H1 (cell line): ENCODE results near the gene PTPN1. TPM values are rescaled to one million over a fixed set of nuclear protein-coding genes. Genes with fewer than 3 reads are reported as not detected.

Source experiments
- CTCF ChIA-PET: fragments of 300-600 bp; sonication (Branson Sonifier 250); formaldehyde crosslinking; loops from one replicate; lab custom pipeline; 2021; ENCODE audit not compliant: partially characterized antibody; lab: Charles Lee
- POLR2A ChIA-PET: fragments of 300-600 bp; sonication (Branson Sonifier 250); formaldehyde crosslinking; loops from one replicate; lab custom pipeline; 2021; ENCODE audit warnings: inconsistent platforms; ENCODE audit not compliant: partially characterized antibody; lab: Charles Lee
- DNase-seq, 2 experiments: peaks; one replicate each; pipeline versions ENCODE4 v3.0.0 to v3.0.0-alpha.2; 2010 to 2022; ENCODE audit warnings: low spot score in 2 of 2, low read depth in 1 of 2, mixed read lengths in 1 of 2
- FAIRE-seq: peaks from 2 replicates; lab custom pipeline; 2011; peaks lifted over from hg19 to GRCh38; lab: Jason Lieb, UNC
- H2AFZ ChIP-seq: 2 replicates; pipeline ENCODE4 v1.8.1; 2012; ENCODE audit warnings: low read length, inconsistent platforms
- H2AK5ac ChIP-seq: 2 replicates; pipeline ENCODE4 v1.6.1; 2013; ENCODE audit warnings: low read depth, low read length
- H2BK120ac ChIP-seq: replicated peaks from 2 replicates; pipeline ENCODE3; 2013; ENCODE audit warnings: low read depth, low read length, inconsistent platforms
- H2BK12ac ChIP-seq: 2 replicates; pipeline ENCODE4 v1.6.1; 2013; ENCODE audit warnings: low read depth, low read length
- H2BK15ac ChIP-seq: 2 replicates; pipeline ENCODE4 v1.6.1; 2013; ENCODE audit warnings: low read length
- H2BK20ac ChIP-seq: 2 replicates; pipeline ENCODE4 v1.6.1; 2013; ENCODE audit warnings: low read length
- H2BK5ac ChIP-seq: 2 replicates; pipeline ENCODE4 v1.6.1; 2013; ENCODE audit warnings: low read depth, low read length
- H3K14ac ChIP-seq: 2 replicates; pipeline ENCODE4 v1.6.1; 2013; ENCODE audit warnings: inconsistent platforms; ENCODE audit not compliant: insufficient read length
- H3K18ac ChIP-seq: 2 replicates; pipeline ENCODE4 v1.6.1; 2013; ENCODE audit warnings: low read length; ENCODE audit errors: extremely low read depth
- H3K23ac ChIP-seq: 2 replicates; pipeline ENCODE4 v1.6.1; 2013; ENCODE audit warnings: inconsistent platforms; ENCODE audit not compliant: insufficient read length
- H3K23me2 ChIP-seq: 2 replicates; pipeline ENCODE4 v1.6.1; 2013; ENCODE audit warnings: low read depth, low read length
- H3K27ac ChIP-seq: 2 replicates; pipeline ENCODE4 v1.6.1; 2011; ENCODE audit warnings: low read depth, low read length, inconsistent platforms
- H3K27me3 ChIP-seq, 4 experiments: replicated peaks in 1 of 4; 1 replicate in 1 of 4; 2 replicates in 3 of 4; pipeline versions ENCODE4 v1.6.1 to v1.8.1; 2011 to 2013; ENCODE audit warnings: low read length in 3 of 4, mild to moderate bottlenecking in 3 of 4, inconsistent platforms in 2 of 4, mixed read lengths in 2 of 4, moderate library complexity in 1 of 4; ENCODE audit not compliant: control insufficient read depth in 3 of 4, insufficient read depth in 3 of 4; ENCODE audit errors: extremely low read depth in 1 of 4
- H3K36me3 ChIP-seq, 4 experiments: 2 replicates each; pipeline versions ENCODE4 v1.6.1 to v1.8.1; 2011 to 2013; ENCODE audit warnings: mild to moderate bottlenecking in 4 of 4, low read length in 3 of 4, moderate library complexity in 2 of 4, control low read depth in 1 of 4, inconsistent platforms in 1 of 4; ENCODE audit not compliant: insufficient read depth in 4 of 4, control insufficient read depth in 2 of 4
- H3K4ac ChIP-seq: replicated peaks from 2 replicates; pipeline ENCODE3; 2013; ENCODE audit warnings: low read length, low read depth, mixed read lengths, inconsistent platforms; ENCODE audit not compliant: insufficient read length
- H3K4me1 ChIP-seq, 4 experiments: replicated peaks in 1 of 4; 1 replicate in 1 of 4; 2 replicates in 3 of 4; pipeline versions ENCODE4 v1.6.1 to v1.8.1; 2011 to 2013; ENCODE audit warnings: low read length in 3 of 4, inconsistent platforms in 2 of 4, mixed read lengths in 1 of 4; ENCODE audit not compliant: insufficient read depth in 4 of 4, control insufficient read depth in 3 of 4
- H3K4me2 ChIP-seq, 2 experiments: 2 replicates each; pipeline versions ENCODE4 v1.6.1 to v1.8.1; 2011 to 2013; ENCODE audit warnings: low read depth in 2 of 2, low read length in 2 of 2, control low read depth in 1 of 2, inconsistent platforms in 1 of 2, mild to moderate bottlenecking in 1 of 2; ENCODE audit not compliant: insufficient read depth in 1 of 2
- H3K4me3 ChIP-seq, 4 experiments: fragments of 200-600, 300-600 bp in 1 of 4; sonication (generic), shearing (Covaris generic), sonication (Bioruptor Twin) in 1 of 4; 2 replicates each; pipeline versions ENCODE4 v1.5.1 to v1.8.1; 2011 to 2016; ENCODE audit warnings: low read length in 4 of 4, low read depth in 3 of 4, control low read depth in 2 of 4, inconsistent platforms in 2 of 4, mild to moderate bottlenecking in 2 of 4, mixed read lengths in 1 of 4, moderate library complexity in 1 of 4; ENCODE audit not compliant: insufficient read depth in 2 of 4; ENCODE audit errors: extremely low read depth in 1 of 4
- H3K56ac ChIP-seq: replicated peaks from 2 replicates; pipeline ENCODE3; 2013; ENCODE audit warnings: low read depth, mild to moderate bottlenecking, mixed read lengths, low read length, inconsistent platforms; ENCODE audit not compliant: insufficient read length
- H3K79me1 ChIP-seq: 2 replicates; pipeline ENCODE4 v1.6.1; 2013; ENCODE audit warnings: low read depth, low read length, control low read depth
- H3K79me2 ChIP-seq, 2 experiments: 2 replicates each; pipeline versions ENCODE4 v1.6.1 to v1.8.1; 2012 to 2013; ENCODE audit warnings: low read length in 2 of 2, mild to moderate bottlenecking in 2 of 2, inconsistent platforms in 1 of 2; ENCODE audit not compliant: insufficient read depth in 2 of 2, control insufficient read depth in 1 of 2
- H3K9ac ChIP-seq, 4 experiments: replicated peaks in 1 of 4; 1 replicate in 1 of 4; 2 replicates in 3 of 4; pipeline versions ENCODE4 v1.6.1 to v1.8.1; 2011 to 2013; ENCODE audit warnings: low read depth in 3 of 4, low read length in 3 of 4, control low read depth in 2 of 4, mild to moderate bottlenecking in 2 of 4, moderate library complexity in 2 of 4, inconsistent platforms in 1 of 4; ENCODE audit errors: extremely low read depth in 1 of 4
- H3K9me3 ChIP-seq, 2 experiments: 2 replicates each; pipeline versions ENCODE4 v1.6.1 to v1.8.1; 2012 to 2013; ENCODE audit warnings: mild to moderate bottlenecking in 2 of 2, moderate library complexity in 2 of 2, control low read depth in 1 of 2, inconsistent platforms in 1 of 2, low read depth in 1 of 2, low read length in 1 of 2, mixed read lengths in 1 of 2; ENCODE audit not compliant: insufficient read depth in 2 of 2
- H4K20me1 ChIP-seq, 2 experiments: replicated peaks in 1 of 2; 2 replicates each; pipeline versions ENCODE3 to v1.8.1; 2011 to 2013; ENCODE audit warnings: inconsistent platforms in 2 of 2, low read length in 2 of 2, mild to moderate bottlenecking in 1 of 2; ENCODE audit not compliant: insufficient read depth in 2 of 2, control insufficient read depth in 1 of 2
- H4K5ac ChIP-seq: 2 replicates; pipeline ENCODE4 v1.6.1; 2013; ENCODE audit warnings: low read length, low read depth, mixed read lengths, inconsistent platforms; ENCODE audit not compliant: insufficient read length
- H4K8ac ChIP-seq: 2 replicates; pipeline ENCODE4 v1.8.0; 2013; ENCODE audit warnings: mild to moderate bottlenecking, moderate library complexity, low read length, inconsistent platforms; ENCODE audit not compliant: insufficient read depth; ENCODE audit errors: extremely low read depth
- H4K91ac ChIP-seq: replicated peaks from 2 replicates; pipeline ENCODE3; 2013; ENCODE audit warnings: low read length, mixed read lengths, inconsistent platforms; ENCODE audit not compliant: insufficient read length
- CTCF ChIP-seq, 3 experiments: IDR thresholded peaks; 1 replicate in 2 of 3; 2 replicates in 1 of 3; pipeline versions ENCODE4 v1.5.1 to v1.6.1; 2011; ENCODE audit warnings: low read length in 3 of 3, mild to moderate bottlenecking in 3 of 3, inconsistent platforms in 2 of 3, low read depth in 1 of 3, moderate library complexity in 1 of 3; ENCODE audit not compliant: insufficient read depth in 1 of 3; ENCODE audit errors: control extremely low read depth in 1 of 3
- EGR1 ChIP-seq: IDR thresholded peaks from 2 replicates; pipeline ENCODE4 v1.6.1; 2011; ENCODE audit warnings: low read depth, low read length, borderline replicate concordance
- GTF2F1 ChIP-seq: IDR thresholded peaks from 2 replicates; pipeline ENCODE4 v1.6.1; 2012; ENCODE audit warnings: low read depth, low read length, improper control_type of control experiment, borderline replicate concordance
- WGBS, 2 experiments: shearing (Covaris generic) in 1 of 2; methylation state at CpG; one replicate each; pipeline versions ENCODE4 v1.1.6 to v1.1.7; 2013 to 2015; ENCODE audit warnings: low lambda C conversion rate in 2 of 2, mixed read lengths in 2 of 2, inconsistent platforms in 1 of 2, low coverage in 1 of 2, missing lambda C conversion rate in 1 of 2; ENCODE audit not compliant: insufficient replicate concordance in 2 of 2, insufficient coverage in 1 of 2, insufficient read length in 1 of 2; ENCODE audit errors: extremely low coverage in 1 of 2, missing lambda C conversion rate in 1 of 2; 5-methylcytosine and 5-hydroxymethylcytosine counted together
- polyA plus RNA-seq, 7 experiments: library from polyadenylated mRNA; depleted of rRNA in 3 of 7; stranded (reverse) in 5 of 7; unstranded in 2 of 7; fragments of >200 nt in 5 of 7; fragments of 200-250 nt in 2 of 7; gene quantifications; 1 replicate in 5 of 7; 2 replicates in 1 of 7; 4 replicates in 1 of 7; pipeline versions ENCODE4 v1.2.1 to v1.2.3, GENCODE V29; 2011 to 2013; ENCODE audit warnings: missing spikeins in 2 of 7, mixed read lengths in 2 of 7
- total RNA-seq: library from RNA; stranded (reverse); fragmentation: NEBNext Ultra II Directional; extraction: Animal tissue kit (Norgen Biotek cat#: 25700); gene quantifications from 2 replicates; pipeline ENCODE4 v1.2.1, GENCODE V29; 2021

Gene PTPN1
- total and polyA plus RNA-seq, 2 of the 8 experiments (the other 6 are each of a cell fraction or from before 2014, with no cell fraction given) = 18.6 to 32.1 TPM

- 93% methylated on average over 9 of the region's 9 CpGs; no CpG with 5 or more reads in 1 of the 2 experiments for WGBS, 2 experiments
- Histone ChIP-seq H3K23me2 (no peaks in the 10 kb centered on the region; the same call in 1 of the 2 replicates), H3K23ac (peak overlapping the region; percentile 47), H2BK20ac (no peak overlapping the region), H3K4me1 (peaks cover 0 to 6% (median 4%) of the 10 kb centered on the region in 4 experiments; a peak in 3 of 7 replicates), H4K5ac (no peak overlapping the region), H3K18ac (no peak overlapping the region), H3K36me3 (no peaks in the 10 kb centered on the region), H3K79me2 (peaks cover 4 to 67% of the 10 kb centered on the region in 2 experiments; a peak in 3 of 4 replicates), H4K8ac (no peak overlapping the region), H4K20me1 (peaks cover 7% of the 10 kb centered on the region in 2 experiments), H3K9ac (no peak overlapping the region), H4K91ac (no peak overlapping the region), H3K9me3 (no peaks in the 10 kb centered on the region), H2BK120ac (no peak overlapping the region), H3K4me2 (no peak overlapping the region), H2BK15ac (no peak overlapping the region), H3K4me3 (no peak overlapping the region), H3K56ac (no peak overlapping the region), H3K27me3 (no peaks in the 10 kb centered on the region), H3K27ac (no peak overlapping the region), H2AFZ (no peak overlapping the region), H2BK12ac (no peak overlapping the region), H2AK5ac (0 out of 2 replicates have a peak overlapping the region, but pooled peaks have one; percentile 24), H2BK5ac (no peak overlapping the region; the same call in 1 of the 2 replicates), H3K14ac (no peak overlapping the region), H3K4ac (no peak overlapping the region), H3K79me1 (peaks cover 3% of the 10 kb centered on the region)
- DNase-seq (no peak), FAIRE-seq (no peak)
- POLR2A ChIA-PET = interaction anchor here (1.0 to 1.8 kb wide), 2 partner anchors 14 to 17 kb away, joined by 5 read pairs; partner anchors contain the start of gene PTPN1
- no peak for TF ChIP-seq GTF2F1
- no peak for TF ChIP-seq CTCF (IDR thresholded peaks at IDR 0.05; ENCODE audit: control extremely low read depth in 1 of 3, insufficient read depth in 1 of 3, low read depth in 1 of 3, low read length in 3 of 3)
- TF ChIP-seq EGR1 = no peak
- CTCF ChIA-PET = interaction anchor here (0.9 to 1.0 kb wide), 3 partner anchors 49 to 325 kb away, joined by 3 read pairs; no protein-coding TSS in a partner anchor
These were observed 17.0 kb downstream of the PTPN1 start for GRCh38 chr20:50527068-50527605.
